MM.1S (cell line): ENCODE measurements around the gene ATRX.

Experiments used
- DNase-seq: peaks from one replicate; pipeline ENCODE4 v3.0.0-alpha.2; 2015
- H2AFZ ChIP-seq: fragments of 300-600 bp; sonication (generic); 2 replicates; pipeline ENCODE4 v1.6.0; 2016; ENCODE audit warnings: antibody characterized with exemption, low read length
- H3F3A ChIP-seq: fragments of 300-600 bp; sonication (generic); 2 replicates; pipeline ENCODE4 v1.6.1; 2016; ENCODE audit warnings: mild to moderate bottlenecking, antibody characterized with exemption, low read length, moderate library complexity, mixed read lengths; ENCODE audit not compliant: insufficient read depth
- H3K27ac ChIP-seq: fragments of 300-600 bp; sonication (generic); 2 replicates; pipeline ENCODE4 v1.5.1; 2016; ENCODE audit warnings: mild to moderate bottlenecking, low read length
- H3K27me3 ChIP-seq: fragments of 300-600 bp; sonication (generic); replicated peaks from 2 replicates; pipeline ENCODE4 v1.6.0; 2016; ENCODE audit warnings: low read length; ENCODE audit not compliant: insufficient read depth
- H3K36me3 ChIP-seq: fragments of 300-600 bp; sonication (generic); replicated peaks from 2 replicates; pipeline ENCODE4 v1.6.1; 2016; ENCODE audit warnings: mild to moderate bottlenecking, low read length, mixed read lengths; ENCODE audit not compliant: insufficient read depth
- H3K4me1 ChIP-seq: fragments of 300-600 bp; sonication (generic); 2 replicates; pipeline ENCODE4 v1.6.1; 2016; ENCODE audit warnings: low read length, mixed read lengths
- H3K4me2 ChIP-seq: fragments of 300-600 bp; sonication (generic); 2 replicates; pipeline ENCODE4 v1.6.0; 2016; ENCODE audit warnings: low read depth, low read length
- H3K4me3 ChIP-seq: fragments of 300-600 bp; sonication (generic); 2 replicates; pipeline ENCODE4 v1.5.1; 2016; ENCODE audit warnings: low read length, mixed read lengths
- H3K79me2 ChIP-seq: fragments of 300-600 bp; sonication (generic); 2 replicates; pipeline ENCODE4 v1.6.1; 2016; ENCODE audit warnings: mixed run types, low read length, mixed read lengths
- H3K9ac ChIP-seq: fragments of 300-600 bp; sonication (generic); 2 replicates; pipeline ENCODE4 v1.6.1; 2016; ENCODE audit warnings: low read length, mixed read lengths
- H3K9me2 ChIP-seq: fragments of 300-600 bp; sonication (generic); replicated peaks from 2 replicates; pipeline ENCODE4 v1.6.1; 2016; ENCODE audit warnings: mild to moderate bottlenecking, low read length, mixed read lengths; ENCODE audit not compliant: insufficient read depth
- H3K9me3 ChIP-seq: fragments of 300-600 bp; sonication (generic); replicated peaks from 2 replicates; pipeline ENCODE4 v1.6.1; 2016; ENCODE audit warnings: mild to moderate bottlenecking, low read length, mixed read lengths; ENCODE audit not compliant: insufficient read depth
- H4K20me1 ChIP-seq: fragments of 300-600 bp; sonication (generic); 2 replicates; pipeline ENCODE4 v1.6.1; 2016; ENCODE audit warnings: mild to moderate bottlenecking, low read length, moderate library complexity, mixed read lengths; ENCODE audit not compliant: insufficient read depth
- CTCF ChIP-seq: fragments of 300-600 bp; sonication (generic); IDR thresholded peaks from 2 replicates; pipeline ENCODE4 v1.5.1; 2016; ENCODE audit warnings: antibody characterized with exemption, low read length, mixed read lengths
- EZH2 ChIP-seq: fragments of 300-600 bp; sonication (generic); optimal IDR thresholded peaks from 2 replicates; pipeline ENCODE3; 2017; ENCODE audit warnings: low read depth, mild to moderate bottlenecking, antibody characterized with exemption, low read length, mixed read lengths
- EZH2phosphoT487 ChIP-seq: fragments of 300-600 bp; sonication (generic); IDR thresholded peaks from 2 replicates; pipeline ENCODE4 v1.6.1; 2018; ENCODE audit warnings: antibody characterized with exemption, low read length

The ATRX gene

GRCh38 chrX:77786365-77786680, 307 bp upstream of the ATRX start:
- Histone ChIP-seq H3K9me3 (no peaks in the 10 kb centered on the region), H3K4me1 (0 out of 2 replicates have a peak, but pooled peaks cover 7% of the 10 kb centered on the region), H2AFZ (peak overlapping the region; percentile 50), H3K36me3 (no peaks in the 10 kb centered on the region), H4K20me1 (no peaks in the 10 kb centered on the region), H3K9ac (peak overlapping the region; percentile 96; the same call in 1 of the 2 replicates), H3K4me3 (peak overlapping the region; percentile 82), H3K79me2 (peaks cover 53% of the 10 kb centered on the region), H3F3A (no peaks in the 10 kb centered on the region), H3K9me2 (no peaks in the 10 kb centered on the region), H3K4me2 (peak overlapping the region; percentile 82), H3K27me3 (no peaks in the 10 kb centered on the region), H3K27ac (peak overlapping the region; percentile 92; the same call in 1 of the 2 replicates)
- DNase-seq = no peak
- TF ChIP-seq EZH2phosphoT487 (no peak), CTCF (no peak), EZH2 (no peak)

GRCh38 chrX:77779695-77780094, 6.3 kb downstream of the ATRX start:
- H3K4me3 ChIP-seq = 0 out of 2 replicates have a peak overlapping the region, but pooled peaks have one; percentile 11
- H3K4me1 ChIP-seq = peaks cover 13% of the 10 kb centered on the region; the same call in 1 of the 2 replicates
- H2AFZ ChIP-seq = no peak overlapping the region
- H4K20me1 ChIP-seq = no peaks in the 10 kb centered on the region
- no peaks in the 10 kb centered on the region for H3K9me3 ChIP-seq
- H3K9me2 ChIP-seq = no peaks in the 10 kb centered on the region
- peaks cover 13% of the 10 kb centered on the region; the same call in 1 of the 2 replicates for H3F3A ChIP-seq
- H3K27me3 ChIP-seq = no peaks in the 10 kb centered on the region
- no peak overlapping the region for H3K9ac ChIP-seq
- no peaks in the 10 kb centered on the region for H3K36me3 ChIP-seq
- peaks cover 99% of the 10 kb centered on the region for H3K79me2 ChIP-seq
- DNase-seq = peak; percentile 49
- H3K27ac ChIP-seq = peak overlapping the region; percentile 58; the same call in 1 of the 2 replicates
- TF ChIP-seq CTCF (no peak), EZH2phosphoT487 (no peak), EZH2 (no peak)
- H3K4me2 ChIP-seq = peak overlapping the region; percentile 53

- H3K27ac ChIP-seq = no peak overlapping the region
- H3K9ac ChIP-seq = no peak overlapping the region
- no peak for DNase-seq
- no peaks in the 10 kb centered on the region for H3K9me2 ChIP-seq
- peaks cover 7% of the 10 kb centered on the region; the same call in 1 of the 2 replicates for H3K4me1 ChIP-seq
- H2AFZ ChIP-seq = no peak overlapping the region
- H3K4me3 ChIP-seq = no peak overlapping the region
- no peak overlapping the region for H3K4me2 ChIP-seq
- H4K20me1 ChIP-seq = no peaks in the 10 kb centered on the region
- H3K9me3 ChIP-seq = no peaks in the 10 kb centered on the region
- no peaks in the 10 kb centered on the region for H3K27me3 ChIP-seq
- no peaks in the 10 kb centered on the region for H3K36me3 ChIP-seq
- H3F3A ChIP-seq = peaks cover 13% of the 10 kb centered on the region; the same call in 1 of the 2 replicates
- TF ChIP-seq EZH2 (no peak), CTCF (no peak), EZH2phosphoT487 (no peak)
- H3K79me2 ChIP-seq = peaks cover 99% of the 10 kb centered on the region
These were observed 9.4 kb downstream of the ATRX start for GRCh38 chrX:77776659-77777058.
